ENCODE results near the gene RHOBTB3. TPM values are rescaled to one million over a fixed set of nuclear protein-coding genes. Genes with fewer than 3 reads are reported as not detected.
A peak's percentile ranks its signal among the peaks of the same experiment; 100 is the strongest.

RHOBTB3 gene
- total RNA-seq, 1 experiment from 2014 or later, result 95.2 TPM

DNA sequence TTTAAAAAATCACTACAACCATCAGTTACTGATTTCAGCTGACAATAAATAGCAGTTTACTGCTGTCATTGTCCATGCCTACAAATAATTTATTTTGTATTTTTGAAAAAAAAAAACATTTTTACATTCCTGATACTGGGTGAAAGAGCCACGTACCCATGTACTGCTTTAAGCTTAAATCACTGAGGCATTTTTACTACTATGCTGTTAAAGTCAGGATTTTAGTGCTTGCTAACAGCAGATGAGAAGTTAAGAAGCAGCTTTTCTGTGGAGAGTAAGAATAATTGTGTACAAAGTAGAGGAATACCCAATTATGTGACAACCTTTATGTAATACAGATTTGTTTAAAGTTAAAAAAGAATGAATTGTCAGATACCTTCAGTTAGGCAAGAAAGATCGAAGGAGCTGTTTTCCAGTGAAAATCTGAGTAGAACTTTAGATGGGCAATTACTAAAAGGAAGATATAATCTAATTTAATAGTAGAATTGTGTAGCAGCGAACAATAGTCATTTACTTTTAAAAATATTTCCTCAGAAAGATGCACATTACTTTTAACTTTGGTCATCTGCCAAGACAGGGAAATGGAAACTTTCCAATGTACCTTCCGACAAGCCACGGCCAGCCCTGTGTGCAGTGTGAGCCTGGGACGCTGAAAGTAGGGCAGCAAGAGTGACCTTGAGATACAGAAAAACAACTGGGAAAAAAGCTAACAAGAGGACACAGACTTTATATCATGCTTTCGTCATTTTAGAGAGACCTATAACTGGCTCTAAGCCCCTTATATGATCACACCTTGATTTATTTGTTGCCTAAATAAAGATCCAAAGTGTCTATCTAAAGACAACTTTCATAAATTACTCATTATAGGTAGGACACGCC is 39.9 kb downstream of the RHOBTB3 start:
- Histone ChIP-seq H3K27ac (ENCODE audit: low read length) (no peak overlapping the region), H3K9me3 (ENCODE audit: control insufficient read depth, insufficient read depth, low read depth, low read length) (no peaks in the 10 kb centered on the region), H3K27me3 (ENCODE audit: control insufficient read depth, insufficient read depth, low read length) (no peaks in the 10 kb centered on the region), H3K36me3 (ENCODE audit: control insufficient read depth, insufficient read depth, low read length) (no peaks in the 10 kb centered on the region; the same call in 1 of the 2 replicates), H3K4me3 (ENCODE audit: low read depth in 2 of 2, low read length in 2 of 2) (no peak overlapping the region), H3K4me1 (ENCODE audit: control insufficient read depth, insufficient read depth, low read length) (no peaks in the 10 kb centered on the region)
- ChIA-PET CTCF (interaction anchor here (0.6 to 1.4 kb wide), 3 partner anchors 10 to 831 kb away, joined by 3 to 8 read pairs (median 6); no protein-coding TSS in a partner anchor), POLR2A (interaction anchor here (0.7 kb wide), 1 partner anchor 354 kb away, joined by 3 read pairs; no protein-coding TSS in a partner anchor)
- no TSS peak for BruUV-seq (replicated peaks)
- no peak for ATAC-seq
- no peak for DNase-seq (ENCODE audit: low read depth, low spot score)
- intact Hi-C loops (cut with micrococcal nuclease; ENCODE audit: unreplicated experiment) (no loop called here), in situ Hi-C loops (cut with HindIII; ENCODE audit: low pct_unique_long_range_greater_than_20kb, low sequenced_read_pairs) (no loop called here)
- TF ChIP-seq POLR2AphosphoS5 (IDR thresholded peaks at IDR 0.05; ENCODE audit: low read depth, low read length), result no peak
- no peak for TF ChIP-seq REST (IDR thresholded peaks at IDR 0.05; ENCODE audit: insufficient read depth in 1 of 2, low read depth in 2 of 2, low read length in 1 of 2)
- TF ChIP-seq CTCF (IDR thresholded peaks at IDR 0.05), result no peak
- no peak for TF ChIP-seq SIN3A (IDR thresholded peaks at IDR 0.05; ENCODE audit: borderline replicate concordance, insufficient read depth, low read depth, low read length)
- TF ChIP-seq TCF7L2 (IDR thresholded peaks at IDR 0.05; ENCODE audit: low read depth, low read length), result no peak

DNA sequence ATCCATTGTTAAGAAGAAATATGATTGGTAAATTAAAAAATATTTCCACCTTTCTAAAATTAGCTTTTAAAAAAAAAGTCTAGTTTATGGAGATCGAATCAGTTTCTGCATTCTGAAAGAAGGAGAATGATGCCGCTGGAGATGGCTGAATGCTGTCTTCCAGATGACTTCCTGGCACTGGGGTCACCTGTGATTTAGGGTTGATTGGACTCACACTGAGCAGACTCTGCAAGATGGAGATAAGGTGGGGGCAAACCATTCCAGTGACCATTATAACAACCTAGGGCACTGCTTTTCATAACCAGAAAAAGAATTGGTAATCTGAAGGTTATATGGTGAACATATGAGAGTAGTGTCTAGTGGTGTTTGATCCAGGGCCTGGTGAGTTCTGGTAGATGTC is 40.8 kb downstream of the RHOBTB3 start:
- ChIA-PET CTCF (no interaction called here), POLR2A (no interaction called here)
- DNase-seq (ENCODE audit: low read depth, low spot score) (no peak), ATAC-seq (peak; percentile 42; the same call in 1 of the 2 replicates)
- Histone ChIP-seq H3K4me3 (ENCODE audit: low read depth in 2 of 2, low read length in 2 of 2) (no peak overlapping the region), H3K27me3 (ENCODE audit: control insufficient read depth, insufficient read depth, low read length) (no peaks in the 10 kb centered on the region), H3K27ac (ENCODE audit: low read length) (no peak overlapping the region), H3K36me3 (ENCODE audit: control insufficient read depth, insufficient read depth, low read length) (no peaks in the 10 kb centered on the region; the same call in 1 of the 2 replicates), H3K9me3 (ENCODE audit: control insufficient read depth, insufficient read depth, low read depth, low read length) (no peaks in the 10 kb centered on the region), H3K4me1 (ENCODE audit: control insufficient read depth, insufficient read depth, low read length) (no peaks in the 10 kb centered on the region)
- TF ChIP-seq TCF7L2 (IDR thresholded peaks at IDR 0.05; ENCODE audit: low read depth, low read length) (no peak), REST (IDR thresholded peaks at IDR 0.05; ENCODE audit: insufficient read depth in 1 of 2, low read depth in 2 of 2, low read length in 1 of 2) (no peak), POLR2AphosphoS5 (IDR thresholded peaks at IDR 0.05; ENCODE audit: low read depth, low read length) (no peak), CTCF (IDR thresholded peaks at IDR 0.05) (no peak), SIN3A (IDR thresholded peaks at IDR 0.05; ENCODE audit: borderline replicate concordance, insufficient read depth, low read depth, low read length) (no peak)
- in situ Hi-C loops (cut with HindIII; ENCODE audit: low pct_unique_long_range_greater_than_20kb, low sequenced_read_pairs), result no loop called here
- intact Hi-C loops (cut with micrococcal nuclease; ENCODE audit: unreplicated experiment), result no loop called here
- no TSS peak for BruUV-seq (replicated peaks)

Measured in Panc1 (cell line).